GM18519 (cell line): ENCODE results near the gene USP54.
"Not testable (repeated sequence)": the region's sequence is repeated elsewhere in the genome, so short reads cannot be mapped to it uniquely, and the experiment has no call there.

Source experiments
- ATAC-seq: cut with Tn5 transposase; IDR thresholded peaks from one replicate; pipeline ENCODE4 v1.9.1; 2021; ENCODE audit warnings: mild to moderate bottlenecking, moderate library complexity; ENCODE audit not compliant: unreplicated experiment, low FRiP score

The USP54 gene

GRCh38 chr10:73590881-73591799 is at the start of gene USP54:
Gene USP54 (minus strand): TSS chr10:73591342. CDS start chr10:73575658, 15,684 bp downstream.
- no peak for ATAC-seq

GRCh38 chr10:73639286-73639685 is 48.1 kb upstream of the USP54 start:
- no peak for ATAC-seq

GRCh38 chr10:73635781-73636180 is 44.6 kb upstream of the USP54 start:
- no peak for ATAC-seq

- no peak for ATAC-seq
These were observed 43.3 kb upstream of the USP54 start for GRCh38 chr10:73634421-73634820.

GRCh38 chr10:73629165-73629564 is 38.0 kb upstream of the USP54 start:
- ATAC-seq, result no peak

GRCh38 chr10:73628405-73628804 is 37.3 kb upstream of the USP54 start:
- ATAC-seq, result no peak

- no peak for ATAC-seq
These were observed 36.2 kb upstream of the USP54 start for GRCh38 chr10:73627300-73627699.

- ATAC-seq, result peak; percentile 98
These were observed 35.0 kb upstream of the USP54 start for GRCh38 chr10:73625884-73626752.

- no peak for ATAC-seq
These were observed 34.1 kb upstream of the USP54 start for GRCh38 chr10:73625004-73625883.

GRCh38 chr10:73623056-73623455 is 31.9 kb upstream of the USP54 start:
- ATAC-seq, result no peak

GRCh38 chr10:73620974-73621373 is 29.8 kb upstream of the USP54 start:
- ATAC-seq, result not testable (repeated sequence)

GRCh38 chr10:73617143-73617542 is 26.0 kb upstream of the USP54 start:
- ATAC-seq, result not testable (repeated sequence)

GRCh38 chr10:73614720-73615119 is 23.6 kb upstream of the USP54 start:
- ATAC-seq, result no peak

- ATAC-seq, result no peak
These were observed 18.0 kb upstream of the USP54 start for GRCh38 chr10:73609116-73609515.

- no peak for ATAC-seq
These were observed 10.4 kb upstream of the USP54 start for GRCh38 chr10:73601486-73601921.

- ATAC-seq, result no peak
These were observed 6.2 kb upstream of the USP54 start for GRCh38 chr10:73597346-73597745.

- no peak for ATAC-seq
These were observed 2.7 kb upstream of the USP54 start for GRCh38 chr10:73593812-73594211.

- no peak for ATAC-seq
These were observed 2.0 kb upstream of the USP54 start for GRCh38 chr10:73593110-73593509.

GRCh38 chr10:73591935-73592699 is 975 bp upstream of the USP54 start:
- ATAC-seq, result no peak
